Type B pancreatic cell (in vitro differentiated cells): ENCODE measurements around the gene SLC25A48. TPM values are rescaled to one million over a fixed set of nuclear protein-coding genes. Genes with fewer than 3 reads are reported as not detected.

ENCODE experiments used
- DNase-seq: peaks from one replicate; pipeline ENCODE4 v3.0.0; 2021; ENCODE audit warnings: mixed read lengths; ENCODE audit not compliant: unreplicated experiment; ENCODE audit errors: extremely low spot score
- H3K27ac Mint-ChIP-seq: 2 replicates; pipeline ENCODE4 v1.8.0; 2021; ENCODE audit warnings: mild to moderate bottlenecking, mixed read lengths
- H3K27me3 Mint-ChIP-seq: 2 replicates; pipeline ENCODE4 v1.8.0; 2021; ENCODE audit warnings: mixed read lengths
- H3K36me3 Mint-ChIP-seq: 2 replicates; pipeline ENCODE4 v1.8.0; 2021; ENCODE audit warnings: mixed read lengths
- H3K4me1 Mint-ChIP-seq: one replicate; pipeline ENCODE4 v1.8.0; 2021; ENCODE audit warnings: mixed read lengths; ENCODE audit not compliant: unreplicated experiment
- H3K4me3 Mint-ChIP-seq: 2 replicates; pipeline ENCODE4 v1.8.0; 2021; ENCODE audit warnings: mild to moderate bottlenecking, mixed read lengths
- H3K9me3 Mint-ChIP-seq: 2 replicates; pipeline ENCODE4 v1.8.0; 2021; ENCODE audit warnings: mixed read lengths
- CTCF ChIP-seq: fragments of 200-600 bp; sonication (generic); conservative IDR thresholded peaks from 2 replicates; pipeline ENCODE4 v1.5.0; 2021; ENCODE audit warnings: antibody characterized with exemption, mild to moderate bottlenecking
- total RNA-seq: library from RNA; stranded (reverse); gene quantifications from 2 replicates; pipeline ENCODE4 v1.2.1, GENCODE V29; 2021; ENCODE audit warnings: low replicate concordance

SLC25A48 gene
- total RNA-seq, 1 donor from 2014 or later, result 8.2 TPM

- peaks cover 75% of the 10 kb centered on the region for H3K27me3 Mint-ChIP-seq
- no peaks in the 10 kb centered on the region for H3K36me3 Mint-ChIP-seq
- peak; percentile 57 for DNase-seq
- peaks cover 11% of the 10 kb centered on the region for H3K4me1 Mint-ChIP-seq
- no peak overlapping the region for H3K4me3 Mint-ChIP-seq
- no peak for TF ChIP-seq CTCF
- no peaks in the 10 kb centered on the region for H3K9me3 Mint-ChIP-seq
- H3K27ac Mint-ChIP-seq, result no peak overlapping the region
These were observed 6.3 kb upstream of the SLC25A48 start for GRCh38 chr5:135827965-135828781.

GRCh38 chr5:135828782-135829127 is 5.7 kb upstream of the SLC25A48 start:
- no peak overlapping the region for H3K4me3 Mint-ChIP-seq
- peaks cover 74% of the 10 kb centered on the region for H3K27me3 Mint-ChIP-seq
- DNase-seq, result no peak
- no peak overlapping the region for H3K27ac Mint-ChIP-seq
- H3K9me3 Mint-ChIP-seq, result no peaks in the 10 kb centered on the region
- no peaks in the 10 kb centered on the region for H3K36me3 Mint-ChIP-seq
- peaks cover 11% of the 10 kb centered on the region for H3K4me1 Mint-ChIP-seq
- no peak for TF ChIP-seq CTCF

GRCh38 chr5:135829179-135829578 is 5.3 kb upstream of the SLC25A48 start:
- no peaks in the 10 kb centered on the region for H3K36me3 Mint-ChIP-seq
- peaks cover 74% of the 10 kb centered on the region for H3K27me3 Mint-ChIP-seq
- no peak overlapping the region for H3K27ac Mint-ChIP-seq
- H3K9me3 Mint-ChIP-seq, result no peaks in the 10 kb centered on the region
- H3K4me1 Mint-ChIP-seq, result peaks cover 11% of the 10 kb centered on the region
- no peak overlapping the region for H3K4me3 Mint-ChIP-seq
- no peak for TF ChIP-seq CTCF
- peak; percentile 58 for DNase-seq

- H3K4me3 Mint-ChIP-seq, result no peak overlapping the region
- no peaks in the 10 kb centered on the region for H3K9me3 Mint-ChIP-seq
- peak; percentile 86 for DNase-seq
- peaks cover 11% of the 10 kb centered on the region for H3K4me1 Mint-ChIP-seq
- TF ChIP-seq CTCF, result peak; percentile 93
- no peak overlapping the region for H3K27ac Mint-ChIP-seq
- H3K27me3 Mint-ChIP-seq, result peaks cover 80% of the 10 kb centered on the region
- H3K36me3 Mint-ChIP-seq, result no peaks in the 10 kb centered on the region
These were observed 4.6 kb upstream of the SLC25A48 start for GRCh38 chr5:135829681-135830383.

- Mint-ChIP-seq H3K9me3 (no peaks in the 10 kb centered on the region), H3K27me3 (peaks cover 86% of the 10 kb centered on the region), H3K27ac (no peak overlapping the region), H3K36me3 (no peaks in the 10 kb centered on the region), H3K4me1 (peaks cover 11% of the 10 kb centered on the region), H3K4me3 (no peak overlapping the region)
- peak; percentile 49 for TF ChIP-seq CTCF
- DNase-seq, result no peak
These were observed 4.1 kb upstream of the SLC25A48 start for GRCh38 chr5:135830384-135830700.
